ENCODE results near the gene RNF144A.

GRCh38 chr2:7013471-7014160 lies 96.4 kb downstream of the RNF144A start:
- TF ChIP-seq CTCF (IDR thresholded peaks at IDR 0.05; ENCODE audit: low read depth, low read length) (no peak), POLR2A (IDR thresholded peaks at IDR 0.05; ENCODE audit: extremely low read depth, insufficient read length) (no peak), MYC (IDR thresholded peaks at IDR 0.05; ENCODE audit: low read depth, low read length) (no peak)
- TF ChIP-seq, protein P1, sequence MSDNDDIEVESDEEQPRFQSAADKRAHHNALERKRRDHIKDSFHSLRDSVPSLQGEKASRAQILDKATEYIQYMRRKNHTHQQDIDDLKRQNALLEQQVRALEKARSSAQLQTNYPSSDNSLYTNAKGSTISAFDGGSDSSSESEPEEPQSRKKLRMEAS (IDR thresholded peaks at IDR 0.05; ENCODE audit: low read depth, low read length) = no peak

Measured in NB4 (cell line).